HepG2 (cell line): ENCODE data around the gene ZNF169. TPM values are rescaled to one million over a fixed set of nuclear protein-coding genes. Genes with fewer than 3 reads are reported as not detected.

Experiments
- CC2D1A ChIP-seq: sonication (generic); formaldehyde crosslinking; IDR thresholded peaks from 2 replicates; pipeline ENCODE4 v1.8.1; 2023; ENCODE audit warnings: mild to moderate bottlenecking, missing genetic modification reagents
- CREM ChIP-seq, 2 experiments: sonication (generic) in 1 of 2; formaldehyde crosslinking in 1 of 2; IDR thresholded peaks; 2 replicates each; pipeline versions ENCODE4 v1.4.0 to v1.6.1; 2016 to 2020; ENCODE audit warnings: antibody characterized with exemption in 1 of 2, mild to moderate bottlenecking in 1 of 2, missing genetic modification reagents in 1 of 2
- GMEB2 ChIP-seq: IDR thresholded peaks from 2 replicates; pipeline ENCODE4 v1.6.1; 2016; ENCODE audit warnings: missing biosample characterization, missing genetic modification reagents, low read depth
- JUN ChIP-seq: sonication (generic); formaldehyde crosslinking; IDR thresholded peaks from 2 replicates; pipeline ENCODE4 v1.4.0; 2020; ENCODE audit warnings: mild to moderate bottlenecking, missing genetic modification reagents
- KDM5A ChIP-seq: fragments of 200-600 bp; sonication (generic); IDR thresholded peaks from 2 replicates; pipeline ENCODE4 v1.7.0; 2018; ENCODE audit warnings: antibody characterized with exemption, mild to moderate bottlenecking, low read length, borderline replicate concordance
- LRRFIP1 ChIP-seq: sonication (generic); formaldehyde crosslinking; conservative IDR thresholded peaks from 2 replicates; pipeline ENCODE4 v1.4.0; 2020; ENCODE audit warnings: missing genetic modification reagents
- MEIS2 ChIP-seq: sonication (generic); formaldehyde crosslinking; IDR thresholded peaks from 2 replicates; pipeline ENCODE4 v1.9.0; 2021; ENCODE audit warnings: mild to moderate bottlenecking, missing genetic modification reagents
- PITX1 ChIP-seq: sonication (generic); formaldehyde crosslinking; IDR thresholded peaks from 2 replicates; pipeline ENCODE4 v1.5.1; 2020; ENCODE audit warnings: mild to moderate bottlenecking, missing genetic modification reagents
- RNF2 ChIP-seq: fragments of 450-650 bp; conservative IDR thresholded peaks from 2 replicates; pipeline ENCODE4 v1.6.1; 2016; ENCODE audit warnings: low read depth
- SATB2 ChIP-seq: sonication (generic); formaldehyde crosslinking; IDR thresholded peaks from 2 replicates; pipeline ENCODE4 v1.5.0; 2020; ENCODE audit warnings: missing genetic modification reagents
- SOX13 ChIP-seq, 3 experiments: fragments of 450-650 bp in 1 of 3; sonication (generic) in 1 of 3; formaldehyde crosslinking in 1 of 3; IDR thresholded peaks in 2 of 3; conservative IDR thresholded peaks in 1 of 3; 2 replicates each; pipeline versions ENCODE4 v1.5.0 to v1.6.1; 2016 to 2020; ENCODE audit warnings: antibody characterized with exemption in 1 of 3, mild to moderate bottlenecking in 1 of 3, missing compliant biosample characterization in 1 of 3, missing genetic modification reagents in 1 of 3, moderate library complexity in 1 of 3
- TEAD3 ChIP-seq: optimal IDR thresholded peaks from 2 replicates; pipeline ENCODE3; 2016; ENCODE audit warnings: borderline replicate concordance
- THYN1 ChIP-seq: sonication (generic); formaldehyde crosslinking; IDR thresholded peaks from 2 replicates; pipeline ENCODE4 v1.8.1; 2023; ENCODE audit warnings: low read depth, mild to moderate bottlenecking, moderate library complexity, missing genetic modification reagents, borderline replicate concordance
- TOE1 ChIP-seq: sonication (generic); formaldehyde crosslinking; IDR thresholded peaks from 2 replicates; pipeline ENCODE4 v1.4.0; 2020; ENCODE audit warnings: mild to moderate bottlenecking, missing genetic modification reagents
- ZNF224 ChIP-seq: sonication (generic); formaldehyde crosslinking; IDR thresholded peaks from 2 replicates; pipeline ENCODE4 v1.5.0; 2020; ENCODE audit warnings: mild to moderate bottlenecking, missing genetic modification reagents
- ZNF232 ChIP-seq: sonication (generic); formaldehyde crosslinking; IDR thresholded peaks from 2 replicates; pipeline ENCODE4 v1.4.0; 2020; ENCODE audit warnings: missing genetic modification reagents, borderline replicate concordance
- ZNF280D ChIP-seq: sonication (generic); formaldehyde crosslinking; IDR thresholded peaks from 2 replicates; pipeline ENCODE4 v1.5.1; 2020; ENCODE audit warnings: mild to moderate bottlenecking, missing genetic modification reagents
- ZNF510 ChIP-seq: sonication (generic); formaldehyde crosslinking; IDR thresholded peaks from 2 replicates; pipeline ENCODE4 v1.4.0; 2020; ENCODE audit warnings: low read depth, mild to moderate bottlenecking, missing genetic modification reagents
- ZNF556 ChIP-seq: sonication (generic); formaldehyde crosslinking; IDR thresholded peaks from 2 replicates; pipeline ENCODE4 v1.4.0; 2020; ENCODE audit warnings: mild to moderate bottlenecking, missing genetic modification reagents, borderline replicate concordance
- ZNF678 ChIP-seq: sonication (generic); formaldehyde crosslinking; IDR thresholded peaks from 2 replicates; pipeline ENCODE4 v1.4.0; 2020; ENCODE audit warnings: mild to moderate bottlenecking, missing genetic modification reagents
- polyA plus RNA-seq, 8 experiments: library from polyadenylated mRNA; depleted of rRNA in 3 of 8; stranded (reverse) in 7 of 8; unstranded in 1 of 8; fragments of >200 nt; fragmentation: Illumina TruSeq in 4 of 8; extraction: Trizol in 4 of 8; gene quantifications; 2 replicates each; pipeline versions ENCODE4 v1.2.1 to v1.2.3, GENCODE V29; 2011 to 2016; ENCODE audit warnings: low read depth in 4 of 8, missing spikeins in 1 of 8, mixed read lengths in 1 of 8; ENCODE audit not compliant: insufficient read depth in 1 of 8
- total RNA-seq, 5 experiments: library from RNA; depleted of rRNA; stranded (reverse); fragments of >200 nt; fragmentation: Illumina TruSeq; extraction: Trizol; gene quantifications; 2 replicates each; pipeline ENCODE4 v1.2.3, GENCODE V29; 2016; ENCODE audit warnings: low read depth in 1 of 5

Gene ZNF169
- total and polyA plus RNA-seq, 2 of the 13 experiments (the other 11 are each of a cell fraction or from before 2014, with no cell fraction given): 2.1 to 6.3 TPM

- TF ChIP-seq LRRFIP1 (CRISPR knock-in tag) (no peak), SOX13 (IDR thresholded peaks at IDR 0.05) (no peak), SOX13 (CRISPR knock-in tag; conservative IDR thresholded peaks at IDR 0.05 in 1 of 2, IDR thresholded peaks at IDR 0.05 in 1 of 2) (no peak), ZNF510 (CRISPR knock-in tag) (no peak), ZNF556 (CRISPR knock-in tag) (peak; percentile 57; the same call in 1 of the 2 replicates), RNF2 (no peak), JUN (CRISPR knock-in tag) (no peak), ZNF232 (CRISPR knock-in tag) (no peak), GMEB2 (CRISPR knock-in tag) (peak; percentile 71), THYN1 (CRISPR knock-in tag) (no peak), CREM (IDR thresholded peaks at IDR 0.05) (peak; percentile 97), CREM (CRISPR knock-in tag; IDR thresholded peaks at IDR 0.05) (no peak), SATB2 (CRISPR knock-in tag) (no peak), KDM5A (peak; percentile 29; the same call in 1 of the 2 replicates), TEAD3 (CRISPR knock-in tag) (peak; percentile 100), ZNF224 (CRISPR knock-in tag) (no peak), CC2D1A (CRISPR knock-in tag) (no peak), ZNF678 (no peak), ZNF280D (CRISPR knock-in tag) (0 out of 2 replicates have a peak, but pooled peaks have one; percentile 14), TOE1 (CRISPR knock-in tag) (no peak), MEIS2 (CRISPR knock-in tag) (peak; percentile 24; the same call in 1 of the 2 replicates), PITX1 (CRISPR knock-in tag) (peak; percentile 25; the same call in 1 of the 2 replicates)
Measured at GRCh38 chr9:94259077-94259862, at the start of gene ZNF169 (continued).
